ENCODE measurements around the gene RAB5B. TPM values are rescaled to one million over a fixed set of nuclear protein-coding genes. Genes with fewer than 3 reads are reported as not detected.

The RAB5B gene
- total RNA-seq (2022; extraction: Qiagen RNA extraction; ENCODE audit: low read depth) = 24.4 to 34.1 TPM (median 32.7 TPM) in 5 replicates

GRCh38 chr12:55973599-55974307 is at the start of gene RAB5B:
Gene RAB5B (plus strand): TSS chr12:55974078. CDS start chr12:55986961, 12,883 bp downstream.

GRCh38 chr12:55927588-55928502 is 46.0 kb upstream of the RAB5B start, which contains the start of gene PYM1:
Gene PYM1 (minus strand): TSS chr12:55927894. CDS start chr12:55927761, 133 bp downstream.

GRCh38 chr12:55930771-55931316 is 43.0 kb upstream of the RAB5B start, which contains the start of gene DGKA:
Gene DGKA (plus strand): TSS chr12:55931162. CDS start chr12:55936504, 5,342 bp downstream.

GRCh38 chr12:55965941-55966407 is 7.9 kb upstream of the RAB5B start, which contains the start of gene PMEL:
Gene PMEL (minus strand): TSS chr12:55966042. CDS start chr12:55966011, 31 bp downstream.

GRCh38 chr12:55966408-55967281 is 7.2 kb upstream of the RAB5B start, which contains the start of gene CDK2:
Gene CDK2 (plus strand): TSS chr12:55966830. CDS start chr12:55967009, 179 bp downstream.

GRCh38 chr12:55996715-55997534 is 23.0 kb downstream of the RAB5B start, which contains the start of gene SUOX:
Gene SUOX (plus strand): TSS chr12:55997276. CDS start chr12:56002222, 4,946 bp downstream.

GRCh38 chr12:56020423-56021184 is 46.7 kb downstream of the RAB5B start, which contains the start of gene IKZF4:
Gene IKZF4 (plus strand): TSS chr12:56021043. CDS start chr12:56021494, 451 bp downstream.

GRCh38 chr12:56041552-56042429 is 67.9 kb downstream of the RAB5B start, which contains the start of gene RPS26:
Gene RPS26 (plus strand): TSS chr12:56041918. CDS start chr12:56042167, 249 bp downstream.

Other genes starting within 250 kb of the RAB5B start
- 622 to 709 TPM (median 693 TPM) in 5 replicates for gene CD63, start 245.1 kb upstream of the RAB5B start, total RNA-seq (2022; extraction: Qiagen RNA extraction; ENCODE audit: low read depth)
- gene GDF11, start 231.0 kb upstream of the RAB5B start, total RNA-seq (2022; extraction: Qiagen RNA extraction; ENCODE audit: low read depth) = 2.6 to 4.8 TPM (median 4.0 TPM) in 5 replicates
- gene SARNP, start 156.4 kb upstream of the RAB5B start, total RNA-seq (2022; extraction: Qiagen RNA extraction; ENCODE audit: low read depth) = 90.9 to 132 TPM (median 96.1 TPM) in 5 replicates
- 77.5 to 113 TPM (median 101 TPM) in 5 replicates for gene ORMDL2, start 156.0 kb upstream of the RAB5B start, total RNA-seq (2022; extraction: Qiagen RNA extraction; ENCODE audit: low read depth)
- gene DNAJC14, start 144.5 kb upstream of the RAB5B start, total RNA-seq (2022; extraction: Qiagen RNA extraction; ENCODE audit: low read depth) = 17.2 to 24.5 TPM (median 22.0 TPM) in 5 replicates
- 0.16 to 0.49 TPM (median 0.32 TPM) in 5 replicates for gene MMP19, start 131.1 kb upstream of the RAB5B start, total RNA-seq (2022; extraction: Qiagen RNA extraction; ENCODE audit: low read depth)
- gene PYM1, start 46.2 kb upstream of the RAB5B start, total RNA-seq (2022; extraction: Qiagen RNA extraction; ENCODE audit: low read depth) = 35.6 to 43.1 TPM (median 39.1 TPM) in 5 replicates
- 17.0 to 28.7 TPM (median 21.1 TPM) in 5 replicates for gene DGKA, start 42.9 kb upstream of the RAB5B start, total RNA-seq (2022; extraction: Qiagen RNA extraction; ENCODE audit: low read depth)
- 0.68 to 1.4 TPM (median 0.88 TPM) in 5 replicates for gene PMEL, start 8.0 kb upstream of the RAB5B start, total RNA-seq (2022; extraction: Qiagen RNA extraction; ENCODE audit: low read depth)
- 49.1 to 57.5 TPM (median 55.2 TPM) in 5 replicates for gene CDK2, start 7.2 kb upstream of the RAB5B start, total RNA-seq (2022; extraction: Qiagen RNA extraction; ENCODE audit: low read depth)
- gene SUOX, start 23.2 kb downstream of the RAB5B start, total RNA-seq (2022; extraction: Qiagen RNA extraction; ENCODE audit: low read depth) = 7.5 to 9.4 TPM (median 9.2 TPM) in 5 replicates
- 1.7 to 3.9 TPM (median 2.9 TPM) in 5 replicates for gene IKZF4, start 47.0 kb downstream of the RAB5B start, total RNA-seq (2022; extraction: Qiagen RNA extraction; ENCODE audit: low read depth)
- gene RPS26, start 67.8 kb downstream of the RAB5B start, total RNA-seq (2022; extraction: Qiagen RNA extraction; ENCODE audit: low read depth) = 700 to 893 TPM (median 717 TPM) in 5 replicates
- gene ERBB3, start 106.1 kb downstream of the RAB5B start, total RNA-seq (2022; extraction: Qiagen RNA extraction; ENCODE audit: low read depth) = 0.95 to 3.0 TPM (median 1.4 TPM) in 5 replicates
- 283 to 329 TPM (median 289 TPM) in 5 replicates for gene PA2G4, start 130.5 kb downstream of the RAB5B start, total RNA-seq (2022; extraction: Qiagen RNA extraction; ENCODE audit: low read depth)
- 5,218 to 5,761 TPM (median 5,566 TPM) in 5 replicates for gene RPL41, start 142.6 kb downstream of the RAB5B start, total RNA-seq (2022; extraction: Qiagen RNA extraction; ENCODE audit: low read depth)
- 2.4 to 3.6 TPM (median 2.6 TPM) in 5 replicates for gene ZC3H10, start 144.2 kb downstream of the RAB5B start, total RNA-seq (2022; extraction: Qiagen RNA extraction; ENCODE audit: low read depth)
- 63.1 to 68.1 TPM (median 65.7 TPM) in 5 replicates for gene ESYT1, start 154.2 kb downstream of the RAB5B start, total RNA-seq (2022; extraction: Qiagen RNA extraction; ENCODE audit: low read depth)
- 72.9 to 93.3 TPM (median 80.4 TPM) in 5 replicates for gene MYL6B, start 178.5 kb downstream of the RAB5B start, total RNA-seq (2022; extraction: Qiagen RNA extraction; ENCODE audit: low read depth)
- gene MYL6, start 184.3 kb downstream of the RAB5B start, total RNA-seq (2022; extraction: Qiagen RNA extraction; ENCODE audit: low read depth) = 2,118 to 2,979 TPM (median 2,161 TPM) in 5 replicates
- gene SMARCC2, start 215.4 kb downstream of the RAB5B start, total RNA-seq (2022; extraction: Qiagen RNA extraction; ENCODE audit: low read depth) = 27.3 to 35.8 TPM (median 34.5 TPM) in 5 replicates
- gene RNF41, start 247.8 kb downstream of the RAB5B start, total RNA-seq (2022; extraction: Qiagen RNA extraction; ENCODE audit: low read depth) = 20.0 to 27.0 TPM (median 24.3 TPM) in 5 replicates

Data from A549 treated with GW870086 at 1 μM for 4 hours (cell line).